Activated naive CD8-positive, alpha-beta T cell (primary cell): Measurements from ENCODE around the gene CACHD1.

ENCODE experiments used
- H3K27ac Mint-ChIP-seq: one replicate; pipeline ENCODE4 v1.8.0; 2021; ENCODE audit warnings: mixed read lengths
- H3K27me3 Mint-ChIP-seq: one replicate; pipeline ENCODE4 v1.8.0; 2021; ENCODE audit warnings: mixed read lengths
- H3K36me3 Mint-ChIP-seq: one replicate; pipeline ENCODE4 v1.8.0; 2021; ENCODE audit warnings: mixed read lengths
- H3K4me1 Mint-ChIP-seq: one replicate; pipeline ENCODE4 v1.8.0; 2021; ENCODE audit warnings: low read depth, mixed read lengths
- H3K4me3 Mint-ChIP-seq: one replicate; pipeline ENCODE4 v1.8.0; 2021; ENCODE audit warnings: mild to moderate bottlenecking, mixed read lengths
- H3K9me3 Mint-ChIP-seq: one replicate; pipeline ENCODE4 v1.8.0; 2021; ENCODE audit warnings: low read depth, mixed read lengths

CACHD1 gene

GRCh38 chr1:64676386-64676785 is 206.5 kb downstream of the CACHD1 start:
- no peak overlapping the region for H3K27ac Mint-ChIP-seq

GRCh38 chr1:64677532-64677931 is 207.6 kb downstream of the CACHD1 start:
- no peak overlapping the region for H3K27ac Mint-ChIP-seq

More at GRCh38 chr1:64676386-64676785, 206.5 kb downstream of the CACHD1 start:
- H3K4me1 Mint-ChIP-seq: no peaks in the 10 kb centered on the region
- H3K36me3 Mint-ChIP-seq: peaks cover 2% of the 10 kb centered on the region
- H3K9me3 Mint-ChIP-seq: no peaks in the 10 kb centered on the region
- no peaks in the 10 kb centered on the region for H3K27me3 Mint-ChIP-seq
- no peak overlapping the region for H3K4me3 Mint-ChIP-seq

DNA sequence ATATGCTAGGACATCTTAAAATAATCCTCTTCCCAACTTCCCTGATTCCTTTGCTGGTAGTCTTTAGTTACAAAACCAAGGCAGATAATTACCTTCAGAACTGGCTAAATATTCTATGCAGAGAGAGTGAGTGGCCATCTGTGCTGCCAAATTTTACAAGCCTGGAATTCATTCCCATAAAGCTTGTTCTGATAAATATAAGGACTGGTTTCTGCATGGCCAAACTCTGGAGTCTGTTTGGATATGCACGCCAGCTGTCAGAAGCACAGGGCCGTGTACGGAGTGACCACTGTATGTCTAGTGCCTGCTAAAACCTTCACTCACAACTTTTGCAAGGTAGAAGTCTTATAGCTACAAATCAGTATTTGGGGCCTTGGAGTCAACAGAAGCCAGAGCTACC is 208.4 kb downstream of the CACHD1 start:
- no peaks in the 10 kb centered on the region for H3K4me1 Mint-ChIP-seq
- H3K27me3 Mint-ChIP-seq: no peaks in the 10 kb centered on the region
- no peak overlapping the region for H3K27ac Mint-ChIP-seq
- peaks cover 2% of the 10 kb centered on the region for H3K36me3 Mint-ChIP-seq
- H3K9me3 Mint-ChIP-seq: no peaks in the 10 kb centered on the region
- no peak overlapping the region for H3K4me3 Mint-ChIP-seq

More at GRCh38 chr1:64677532-64677931, 207.6 kb downstream of the CACHD1 start:
- Mint-ChIP-seq H3K4me1 (no peaks in the 10 kb centered on the region), H3K36me3 (peaks cover 2% of the 10 kb centered on the region), H3K27me3 (no peaks in the 10 kb centered on the region), H3K9me3 (no peaks in the 10 kb centered on the region), H3K4me3 (no peak overlapping the region)

DNA sequence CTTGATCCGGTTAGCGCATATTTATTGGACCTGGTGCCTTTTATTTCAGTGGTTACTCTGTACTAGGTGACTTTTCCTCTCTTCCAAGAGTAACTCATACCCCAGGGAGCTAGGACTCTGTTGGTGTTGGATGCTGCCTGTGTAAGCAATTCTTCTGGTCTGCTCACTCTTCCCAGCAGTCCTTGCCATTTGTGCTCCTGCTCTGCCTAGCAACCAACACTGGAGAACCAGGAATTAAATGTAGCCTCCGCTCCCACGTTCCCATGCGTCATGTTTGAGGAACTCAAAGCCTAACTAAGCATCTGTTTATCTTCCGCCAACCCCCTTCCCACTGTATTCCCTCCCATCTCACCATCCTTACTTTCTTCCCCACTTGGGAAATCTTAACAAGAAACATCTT is 209.2 kb downstream of the CACHD1 start:
- Mint-ChIP-seq H3K4me3 (no peak overlapping the region), H3K27me3 (no peaks in the 10 kb centered on the region), H3K27ac (no peak overlapping the region), H3K36me3 (peaks cover 2% of the 10 kb centered on the region), H3K4me1 (no peaks in the 10 kb centered on the region), H3K9me3 (no peaks in the 10 kb centered on the region)

DNA sequence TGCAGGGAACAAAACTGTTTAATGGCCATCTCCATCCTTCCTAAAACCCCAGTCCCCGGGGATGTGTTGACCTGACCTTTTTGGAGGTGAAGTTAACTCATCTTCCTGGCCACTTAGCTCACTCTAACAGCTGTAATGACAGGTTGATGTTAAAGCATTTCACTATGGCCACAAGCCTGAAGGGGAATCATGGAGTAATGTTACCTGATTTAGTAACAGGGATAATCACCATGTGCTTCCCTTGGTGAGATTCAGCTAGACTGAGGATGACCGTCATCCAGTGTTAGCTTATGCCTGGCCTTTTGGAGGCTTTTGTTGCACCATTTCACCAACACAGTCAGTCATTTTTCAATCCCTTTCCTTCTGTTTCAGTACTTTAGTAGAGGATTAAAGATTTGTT is 210.7 kb downstream of the CACHD1 start:
- Mint-ChIP-seq H3K9me3 (no peaks in the 10 kb centered on the region), H3K4me3 (no peak overlapping the region), H3K27me3 (no peaks in the 10 kb centered on the region), H3K36me3 (peaks cover 2% of the 10 kb centered on the region), H3K27ac (no peak overlapping the region), H3K4me1 (no peaks in the 10 kb centered on the region)

DNA sequence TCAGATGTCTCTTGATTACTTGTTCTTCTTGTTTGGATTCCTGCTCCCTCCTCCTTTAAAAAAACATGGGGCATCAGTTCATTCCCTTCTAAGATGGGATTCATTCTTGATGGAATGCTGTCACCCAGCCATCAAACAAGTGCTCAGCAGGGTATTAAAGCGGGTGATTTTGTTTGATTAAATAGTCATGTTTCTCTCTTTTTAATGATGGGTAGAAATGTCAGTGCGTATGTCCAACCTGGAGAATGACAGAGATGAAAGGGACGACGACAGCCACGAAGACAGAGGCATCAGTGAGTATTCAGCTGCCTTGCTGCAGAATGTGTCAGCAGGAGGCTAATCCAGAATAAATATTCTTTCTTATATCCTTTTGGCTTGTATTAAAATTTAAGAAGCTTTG is 211.1 kb downstream of the CACHD1 start:
- H3K36me3 Mint-ChIP-seq: peaks cover 2% of the 10 kb centered on the region
- no peaks in the 10 kb centered on the region for H3K27me3 Mint-ChIP-seq

DNA sequence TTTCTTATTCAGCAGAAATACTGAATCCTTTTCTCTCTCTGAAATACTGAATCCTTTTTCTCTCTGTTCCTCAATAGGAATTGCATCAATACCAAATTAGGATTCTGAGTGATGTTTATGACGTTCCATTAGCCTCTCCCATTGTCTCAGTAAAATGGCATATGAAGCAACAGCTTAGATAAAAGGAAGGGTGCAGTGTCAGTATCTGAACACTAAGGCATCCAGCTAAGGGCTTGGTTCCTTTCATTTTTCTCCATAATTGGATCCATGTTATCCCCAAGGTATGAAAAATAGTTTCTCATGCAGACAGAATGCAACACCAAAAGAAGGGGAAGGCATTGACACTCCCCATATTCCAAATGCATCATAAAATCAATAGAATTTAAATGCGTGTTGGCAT is 213.5 kb downstream of the CACHD1 start:
- Mint-ChIP-seq H3K27me3 (no peaks in the 10 kb centered on the region), H3K4me1 (no peaks in the 10 kb centered on the region), H3K4me3 (no peak overlapping the region), H3K27ac (no peak overlapping the region), H3K9me3 (no peaks in the 10 kb centered on the region), H3K36me3 (peaks cover 2% of the 10 kb centered on the region)

More for the DNA sequence above, 211.1 kb downstream of the CACHD1 start:
- no peak overlapping the region for H3K27ac Mint-ChIP-seq
- H3K4me1 Mint-ChIP-seq: no peaks in the 10 kb centered on the region
- H3K9me3 Mint-ChIP-seq: no peaks in the 10 kb centered on the region
- no peak overlapping the region for H3K4me3 Mint-ChIP-seq

DNA sequence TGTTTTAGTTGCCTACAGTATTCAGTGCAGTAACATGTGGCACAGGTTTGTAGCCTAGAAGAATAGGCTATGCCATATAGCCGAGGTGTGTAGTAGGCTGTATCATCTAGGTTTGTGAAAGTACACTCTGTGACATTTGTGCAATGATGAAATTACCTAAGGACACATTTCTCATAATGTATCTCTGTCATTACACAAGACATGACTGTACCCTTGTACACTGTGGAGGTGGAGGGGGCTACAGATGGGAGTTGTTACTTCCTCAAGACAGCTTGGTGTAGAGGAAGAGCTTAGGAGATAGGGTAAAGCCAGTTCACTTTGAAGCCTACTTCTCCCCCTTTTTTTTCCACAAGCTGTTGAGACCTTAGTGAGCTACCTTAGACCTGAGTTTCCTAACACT is 215.3 kb downstream of the CACHD1 start:
- no peak overlapping the region for H3K4me3 Mint-ChIP-seq
- no peaks in the 10 kb centered on the region for H3K9me3 Mint-ChIP-seq
- H3K36me3 Mint-ChIP-seq: peaks cover 2% of the 10 kb centered on the region
- no peaks in the 10 kb centered on the region for H3K27me3 Mint-ChIP-seq
- no peaks in the 10 kb centered on the region for H3K4me1 Mint-ChIP-seq
- H3K27ac Mint-ChIP-seq: no peak overlapping the region

- Mint-ChIP-seq H3K9me3 (no peaks in the 10 kb centered on the region), H3K27ac (no peak overlapping the region), H3K4me3 (no peak overlapping the region), H3K27me3 (no peaks in the 10 kb centered on the region), H3K36me3 (peaks cover 2% of the 10 kb centered on the region), H3K4me1 (no peaks in the 10 kb centered on the region)
Measured at GRCh38 chr1:64685765-64686341, 215.9 kb downstream of the CACHD1 start.

DNA sequence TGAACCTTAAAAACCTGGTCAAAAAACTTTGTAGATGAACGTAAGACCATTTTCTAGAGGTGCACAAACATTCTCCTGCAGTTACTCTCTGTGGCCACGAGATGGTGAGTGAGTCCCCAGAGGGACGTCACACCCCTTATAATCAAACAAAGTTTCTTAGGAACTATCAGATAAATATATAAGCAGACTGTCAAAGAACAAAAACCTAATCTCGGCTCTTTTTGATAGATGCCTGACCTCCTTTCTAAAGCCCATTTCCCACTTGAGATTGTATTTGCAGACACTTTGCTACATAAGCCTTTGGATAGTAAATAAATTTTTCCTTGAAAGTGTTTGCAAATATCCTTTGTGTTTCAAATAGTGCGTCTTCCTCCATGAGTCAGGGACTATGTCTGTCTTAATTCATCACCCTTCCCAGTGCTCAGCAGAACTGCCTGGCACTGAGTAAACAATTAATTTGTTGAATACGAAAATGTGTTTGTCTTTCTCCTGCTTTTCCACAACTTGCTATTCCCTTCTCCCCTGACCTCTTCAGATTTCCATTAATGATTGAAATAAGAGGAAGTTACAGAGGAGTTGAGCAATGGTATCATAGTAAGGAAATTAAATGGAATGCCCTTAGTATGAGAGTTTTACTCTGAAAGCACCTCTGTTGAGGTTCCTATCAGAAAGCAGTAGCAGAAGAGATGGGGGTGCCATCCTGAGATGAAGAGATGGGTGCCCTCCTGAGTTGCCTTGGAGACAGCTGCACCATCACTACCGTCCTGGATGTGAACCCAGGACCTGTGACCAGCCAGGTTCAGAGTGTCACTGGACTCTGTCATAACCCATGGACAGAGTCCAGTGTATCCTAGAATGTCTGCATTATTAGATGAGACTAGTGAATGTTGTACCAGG is 217.1 kb downstream of the CACHD1 start:
- H3K27ac Mint-ChIP-seq: no peak overlapping the region
- H3K4me3 Mint-ChIP-seq: no peak overlapping the region
- H3K4me1 Mint-ChIP-seq: no peaks in the 10 kb centered on the region
- no peaks in the 10 kb centered on the region for H3K27me3 Mint-ChIP-seq
- no peaks in the 10 kb centered on the region for H3K9me3 Mint-ChIP-seq
- no peaks in the 10 kb centered on the region for H3K36me3 Mint-ChIP-seq

GRCh38 chr1:64687725-64688327 is 217.9 kb downstream of the CACHD1 start:
- Mint-ChIP-seq H3K27me3 (no peaks in the 10 kb centered on the region), H3K4me1 (no peaks in the 10 kb centered on the region), H3K27ac (no peak overlapping the region), H3K36me3 (no peaks in the 10 kb centered on the region), H3K9me3 (no peaks in the 10 kb centered on the region), H3K4me3 (no peak overlapping the region)

- H3K9me3 Mint-ChIP-seq: no peaks in the 10 kb centered on the region
- H3K4me3 Mint-ChIP-seq: no peak overlapping the region
- H3K36me3 Mint-ChIP-seq: no peaks in the 10 kb centered on the region
- no peaks in the 10 kb centered on the region for H3K27me3 Mint-ChIP-seq
- no peak overlapping the region for H3K27ac Mint-ChIP-seq
- no peaks in the 10 kb centered on the region for H3K4me1 Mint-ChIP-seq
Measured at GRCh38 chr1:64691626-64692025, 221.7 kb downstream of the CACHD1 start.

- H3K27me3 Mint-ChIP-seq: no peaks in the 10 kb centered on the region
- no peak overlapping the region for H3K4me3 Mint-ChIP-seq
Measured at GRCh38 chr1:64692911-64693310, 223.0 kb downstream of the CACHD1 start.

DNA sequence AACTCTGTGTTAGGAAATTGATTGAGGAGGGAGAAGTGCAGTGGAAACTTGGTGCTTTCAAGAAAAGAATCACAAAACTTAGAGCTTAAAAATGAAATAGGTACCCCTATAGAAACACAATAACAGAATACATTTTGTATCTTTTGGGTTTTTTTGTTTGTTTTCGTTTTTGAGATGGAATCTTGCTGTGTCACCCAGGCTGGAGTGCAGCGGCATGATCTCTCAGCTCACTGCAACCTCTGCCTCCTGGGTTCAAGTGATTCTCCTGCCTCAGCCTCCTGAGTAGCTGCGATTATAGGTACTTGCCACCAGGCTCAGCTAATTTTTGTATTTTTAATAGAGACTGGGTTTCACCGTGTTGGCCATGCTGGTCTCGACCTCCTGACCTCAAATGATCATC is 223.5 kb downstream of the CACHD1 start:
- no peaks in the 10 kb centered on the region for H3K27me3 Mint-ChIP-seq

More at GRCh38 chr1:64692911-64693310, 223.0 kb downstream of the CACHD1 start:
- Mint-ChIP-seq H3K27ac (no peak overlapping the region), H3K4me1 (no peaks in the 10 kb centered on the region), H3K9me3 (no peaks in the 10 kb centered on the region), H3K36me3 (no peaks in the 10 kb centered on the region)

DNA sequence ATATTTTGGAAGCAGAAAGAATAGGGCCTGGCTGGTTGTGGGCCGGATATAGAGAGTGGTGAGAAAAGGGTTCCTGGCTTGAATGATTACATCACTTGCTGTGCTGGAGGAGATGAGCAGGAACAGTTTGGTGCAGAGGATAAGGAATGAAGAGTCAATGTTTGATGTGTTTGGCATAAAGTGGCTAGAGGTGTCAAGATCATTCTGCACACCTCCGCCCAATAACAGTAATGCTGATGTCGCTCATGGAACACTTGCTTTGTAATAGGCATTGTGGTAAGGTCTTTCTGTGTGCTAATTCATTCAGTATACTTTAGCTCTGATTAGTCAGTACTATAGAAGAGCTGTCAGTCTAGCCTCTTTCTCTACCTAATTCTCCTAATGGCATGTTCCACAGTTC is 226.9 kb downstream of the CACHD1 start:
- peaks cover 2% of the 10 kb centered on the region for H3K27me3 Mint-ChIP-seq
- no peak overlapping the region for H3K27ac Mint-ChIP-seq
- H3K4me1 Mint-ChIP-seq: no peaks in the 10 kb centered on the region
- H3K36me3 Mint-ChIP-seq: no peaks in the 10 kb centered on the region
- no peaks in the 10 kb centered on the region for H3K9me3 Mint-ChIP-seq
- H3K4me3 Mint-ChIP-seq: no peak overlapping the region

More for the DNA sequence above, 223.5 kb downstream of the CACHD1 start:
- Mint-ChIP-seq H3K27ac (no peak overlapping the region), H3K36me3 (no peaks in the 10 kb centered on the region), H3K4me3 (no peak overlapping the region), H3K4me1 (no peaks in the 10 kb centered on the region), H3K9me3 (no peaks in the 10 kb centered on the region)
